Mesenteric fat pad (tissue), 1 donor: ENCODE results near the gene TUBB3. TPM values are rescaled to one million over a fixed set of nuclear protein-coding genes. Genes with fewer than 3 reads are reported as not detected.

Source experiments
- DNase-seq: peaks from one replicate; pipeline ENCODE4 v3.0.0-alpha.2; 2020; ENCODE audit warnings: low spot score
- total RNA-seq: library from RNA; stranded (reverse); fragmentation: NEBNext Ultra II Directional; extraction: Animal tissue kit (Norgen Biotek cat#: 25700); gene quantifications from one replicate; pipeline ENCODE4 v1.2.1, GENCODE V29; 2021
- donor health status: DM: yes; HTN: yes; CAD: no.

The TUBB3 gene
- total RNA-seq, 1 donor from 2014 or later = 4.2 TPM

DNA sequence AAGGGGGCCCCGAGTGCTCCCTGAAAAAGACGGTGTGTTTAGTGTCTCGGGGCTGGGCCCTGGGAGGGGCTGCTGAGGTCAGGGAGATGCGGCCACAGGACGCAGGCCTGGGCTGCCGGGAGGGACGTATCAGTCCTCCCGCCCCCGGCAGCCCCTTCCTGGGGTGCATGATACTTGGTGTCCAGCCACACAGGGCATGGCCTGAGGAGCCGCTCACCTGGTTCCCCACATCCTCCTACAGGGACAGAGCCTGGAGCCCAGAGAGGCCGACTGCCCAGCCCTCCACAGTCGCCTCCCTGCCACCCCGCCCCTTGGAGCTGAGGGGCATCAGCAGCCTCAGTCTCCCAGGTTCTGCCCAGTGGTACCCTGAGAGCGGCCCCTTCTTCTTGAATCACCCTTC is 13.4 kb downstream of the TUBB3 start:
- no peak for DNase-seq

GRCh38 chr16:89936981-89937380 is 13.8 kb downstream of the TUBB3 start:
- no peak for DNase-seq

DNA sequence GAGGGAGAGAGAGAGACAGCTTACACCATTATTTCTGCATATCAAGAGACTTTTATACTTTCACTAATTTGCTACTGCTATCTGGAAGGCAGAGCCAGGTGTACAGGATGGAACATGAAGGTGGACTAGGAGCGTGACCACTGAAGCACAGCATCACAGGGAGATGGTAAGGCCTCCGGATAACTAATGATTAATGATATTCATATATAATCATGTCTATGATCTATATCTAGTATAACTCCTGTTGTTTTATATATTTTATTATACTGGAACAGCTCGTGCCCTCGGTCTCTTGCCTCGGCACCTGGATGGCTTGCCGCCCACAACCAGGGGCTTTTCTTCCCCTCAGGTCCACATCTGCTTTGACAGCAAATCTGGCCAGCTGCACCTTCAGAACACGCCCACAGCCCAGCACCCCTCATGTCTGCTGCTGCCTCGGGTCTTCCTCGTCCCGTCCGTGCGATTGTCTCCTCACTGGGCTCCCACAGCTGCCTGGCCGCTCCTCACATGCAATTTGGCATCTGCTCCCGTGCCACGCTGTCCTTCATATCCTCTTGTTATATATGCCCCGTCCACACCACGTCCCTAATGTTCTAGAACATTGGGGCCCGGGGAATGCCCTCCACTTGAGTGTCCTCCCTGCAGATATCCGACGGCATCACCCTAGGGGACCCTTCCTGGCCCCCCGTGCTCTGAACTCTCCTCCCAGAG is 15.2 kb downstream of the TUBB3 start:
- no peak for DNase-seq

DNA sequence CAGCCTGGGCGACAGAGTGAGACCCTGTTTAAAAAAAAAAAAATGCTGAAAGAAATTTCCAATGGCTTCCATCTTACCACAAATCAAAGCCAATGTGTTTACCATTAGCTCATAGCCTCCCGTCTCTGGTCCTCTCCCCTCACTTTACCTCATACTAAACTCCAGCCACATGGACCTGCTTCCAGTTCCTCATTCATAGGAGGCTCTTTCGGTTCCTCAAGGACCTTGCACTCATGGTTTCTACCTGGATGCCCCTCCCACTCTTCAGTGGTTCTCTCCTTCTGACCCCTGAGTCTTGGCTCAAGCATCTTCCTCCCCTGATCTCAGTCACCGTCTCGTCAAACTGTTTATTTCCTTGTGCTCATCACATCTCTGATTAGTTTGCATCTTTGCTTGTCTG is 21.6 kb downstream of the TUBB3 start:
- DNase-seq = no peak

GRCh38 chr16:89945654-89946053 is 22.5 kb downstream of the TUBB3 start:
- no peak for DNase-seq

DNA sequence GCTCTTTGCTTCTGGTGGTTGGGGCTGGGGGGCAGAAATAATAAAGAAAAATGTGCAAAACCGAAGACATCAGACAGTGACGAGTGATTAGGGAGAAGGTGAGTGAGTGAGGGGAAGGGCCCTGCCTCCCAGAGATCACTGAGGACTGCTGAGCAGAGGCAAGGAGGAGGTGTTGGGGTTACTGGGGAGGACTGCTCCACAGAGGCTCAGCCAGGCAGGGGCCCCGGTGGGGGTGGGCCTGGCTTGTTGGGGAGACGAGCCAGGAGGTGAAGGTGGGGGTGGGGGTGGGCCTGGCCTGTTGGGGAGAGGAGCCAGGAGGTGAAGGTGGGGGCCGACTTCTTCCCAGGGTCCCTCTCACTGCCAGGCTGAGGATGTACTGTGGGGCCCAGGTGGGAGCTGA is 23.4 kb downstream of the TUBB3 start:
- no peak for DNase-seq

DNA sequence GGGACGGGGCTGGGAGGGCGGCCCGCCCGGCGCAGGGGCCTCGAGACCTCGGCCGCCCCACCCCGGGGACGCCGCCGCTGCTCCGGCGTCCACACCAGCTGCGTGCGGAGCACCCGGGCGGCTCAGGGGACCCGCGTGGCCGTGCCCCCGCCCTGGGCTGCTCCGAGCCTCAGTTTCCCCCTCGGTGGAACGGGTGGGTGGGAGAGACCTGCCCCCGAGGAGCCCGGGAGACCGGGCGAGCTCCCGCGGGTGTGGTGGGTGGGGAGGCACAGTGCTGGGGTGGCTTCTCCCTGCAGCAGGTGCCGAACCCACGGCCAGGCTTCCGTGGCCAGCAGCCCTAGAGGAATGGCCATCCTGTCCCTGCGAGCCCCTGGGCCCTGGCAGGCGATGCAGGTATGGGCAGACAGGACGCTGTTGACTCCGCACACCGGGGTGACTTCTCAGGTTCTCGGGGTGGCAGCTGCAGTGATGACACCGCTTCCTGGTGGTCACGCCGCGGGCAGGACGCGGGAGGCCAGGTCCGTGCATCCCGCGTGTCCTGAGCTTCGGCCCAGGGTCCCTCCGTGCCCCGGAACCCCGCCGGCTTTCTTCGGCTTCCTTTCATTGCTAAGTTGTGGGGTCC is 26.1 kb downstream of the TUBB3 start:
- no peak for DNase-seq

DNA sequence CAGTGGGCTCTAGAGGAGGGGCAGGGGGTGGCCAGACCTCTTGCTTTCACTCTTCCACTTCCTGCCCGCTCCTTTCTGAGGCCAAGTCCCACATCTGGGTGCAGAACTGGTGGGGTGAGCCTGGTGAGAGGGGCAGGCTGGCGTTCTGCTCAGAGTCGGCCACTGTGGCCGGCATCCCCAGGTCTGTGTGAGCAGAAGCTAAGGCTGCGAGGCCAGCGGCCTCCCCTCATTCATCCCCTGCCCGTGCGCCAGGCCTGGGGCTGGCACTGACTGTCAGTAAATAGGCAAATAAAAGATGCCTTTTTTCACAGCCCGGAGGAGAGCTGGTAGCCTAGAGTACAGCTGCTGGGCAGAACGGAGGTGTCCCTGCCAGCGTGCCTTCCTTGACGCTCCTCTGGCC is 26.6 kb downstream of the TUBB3 start:
- DNase-seq = no peak

DNA sequence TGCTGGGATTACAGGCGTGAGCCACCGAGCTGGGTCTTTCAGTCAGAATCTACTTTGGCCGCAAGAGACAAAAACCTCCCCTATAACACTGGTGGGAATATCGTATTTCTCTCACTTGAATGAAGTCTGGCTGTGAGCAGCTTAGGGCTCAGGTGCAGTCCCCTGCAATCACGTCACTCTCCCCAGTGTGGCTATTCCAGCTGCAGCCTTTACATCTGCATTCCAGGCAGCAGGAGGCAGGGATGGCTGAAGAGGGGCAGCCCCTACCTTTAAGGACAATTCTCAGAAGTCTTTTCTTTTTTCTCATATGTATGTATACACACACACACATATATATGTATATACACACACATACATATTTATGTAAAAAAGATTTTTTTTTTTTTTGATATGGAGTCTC is 28.4 kb downstream of the TUBB3 start:
- DNase-seq = no peak

DNA sequence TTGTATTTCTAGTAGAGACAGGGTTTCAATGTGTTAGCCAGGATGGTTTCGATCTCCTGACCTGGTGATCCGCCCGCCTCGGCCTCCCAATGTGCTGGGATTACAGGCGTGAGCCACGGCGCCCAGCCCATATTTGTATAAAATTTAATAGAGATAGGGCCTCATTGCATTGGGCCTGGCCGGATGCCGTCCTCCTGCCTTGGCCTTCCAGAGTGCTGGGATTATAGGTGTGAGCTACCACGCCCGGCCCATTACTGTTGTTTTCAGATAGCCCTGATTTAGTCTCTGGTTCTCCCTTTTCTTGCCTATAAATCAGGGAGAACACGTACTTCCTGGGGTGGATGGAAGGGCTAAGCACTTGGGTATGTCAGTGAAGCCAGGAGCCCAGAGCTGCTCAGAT is 28.9 kb downstream of the TUBB3 start:
- DNase-seq = no peak

GRCh38 chr16:89952551-89952950 is 29.4 kb downstream of the TUBB3 start:
- no peak for DNase-seq

DNA sequence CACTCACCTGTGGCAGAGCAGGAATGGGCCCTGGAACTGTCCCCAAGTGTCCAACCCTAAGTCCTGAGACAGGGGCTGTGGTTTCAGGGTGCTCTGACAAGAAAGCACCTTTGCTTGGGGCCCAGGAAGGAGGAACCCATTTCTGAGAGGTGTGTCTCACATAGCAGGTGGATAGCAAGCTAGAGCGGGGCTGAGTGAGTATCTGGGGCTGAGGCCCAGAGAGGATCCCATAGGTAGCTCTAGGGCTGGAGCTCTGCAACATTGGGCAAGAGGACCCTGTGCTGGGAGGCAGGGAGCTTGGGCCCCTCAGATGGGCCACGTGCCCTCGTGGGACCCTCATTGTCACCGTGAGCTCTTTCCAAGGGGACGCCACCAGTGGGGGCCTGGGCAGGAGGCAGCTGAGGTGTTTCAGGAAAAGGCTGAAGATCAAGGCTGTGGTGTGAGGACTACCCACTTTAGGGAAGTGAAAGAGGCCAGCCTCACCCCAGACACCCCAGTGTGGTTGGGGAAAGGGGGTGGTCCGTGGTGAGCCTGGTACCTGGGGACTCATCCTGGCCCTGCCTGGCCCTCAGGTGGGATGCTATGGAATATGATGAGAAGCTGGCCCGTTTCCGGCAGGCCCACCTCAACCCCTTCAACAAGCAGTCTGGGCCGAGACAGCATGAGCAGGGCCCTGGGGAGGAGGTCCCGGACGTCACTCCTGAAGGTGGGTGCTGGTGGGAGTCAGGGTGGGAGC is 30.7 kb downstream of the TUBB3 start:
- no peak for DNase-seq

DNA sequence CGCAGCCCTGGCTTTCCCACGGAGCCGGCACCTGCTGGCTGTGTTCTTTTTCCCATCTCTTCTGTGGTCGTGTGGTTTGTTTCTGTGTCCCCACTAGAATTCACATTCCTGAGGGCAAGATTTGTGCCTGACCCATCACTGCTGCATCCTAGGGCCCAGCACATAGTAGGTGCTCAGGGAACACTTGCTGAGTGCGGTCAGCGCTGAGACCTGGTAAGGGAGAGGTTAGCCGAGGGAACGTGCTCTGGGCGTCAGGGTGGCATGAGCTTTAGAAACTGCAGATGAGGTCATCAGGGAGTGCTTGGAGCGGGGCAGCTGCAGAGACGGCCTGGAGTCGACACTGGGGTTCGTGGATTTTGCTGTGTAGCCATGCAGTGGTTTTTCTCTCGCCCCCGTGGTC is 31.3 kb downstream of the TUBB3 start:
- no peak for DNase-seq

DNA sequence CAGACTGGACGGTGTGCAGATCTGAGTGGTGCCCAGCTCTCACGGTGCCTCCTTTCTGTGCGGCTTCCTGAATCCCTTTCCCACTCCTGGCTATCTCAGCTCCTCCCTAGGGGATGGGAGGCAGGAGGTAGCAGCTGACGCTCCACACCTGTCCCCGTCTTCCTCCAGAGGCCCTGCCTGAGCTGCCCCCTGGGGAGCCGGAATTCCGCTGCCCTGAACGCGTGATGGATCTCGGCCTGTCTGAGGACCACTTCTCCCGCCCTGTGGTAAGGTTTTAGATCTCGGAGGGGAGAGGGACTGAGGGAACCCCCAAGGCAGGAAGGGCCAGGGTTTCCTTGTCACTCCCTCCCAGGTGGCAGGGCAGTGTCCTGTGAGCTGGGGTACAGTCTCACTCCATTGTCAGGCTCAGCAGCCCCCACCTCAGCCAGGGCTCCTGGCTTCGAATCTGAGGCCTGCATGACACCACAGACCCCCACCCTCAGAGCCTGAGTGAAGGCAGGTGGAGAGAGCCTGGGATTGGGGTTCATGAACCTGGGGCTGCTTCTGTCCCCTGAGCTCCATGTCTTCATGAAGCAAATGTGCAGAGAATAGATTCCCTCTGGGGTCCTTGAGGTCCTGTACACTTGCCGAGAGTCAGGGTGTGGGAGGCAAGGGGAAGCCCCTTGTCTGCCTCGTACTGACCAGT is 32.0 kb downstream of the TUBB3 start:
- no peak for DNase-seq

- DNase-seq = no peak
Measured at GRCh38 chr16:89956505-89957215, 33.5 kb downstream of the TUBB3 start.

- no peak for DNase-seq
Measured at GRCh38 chr16:89957216-89957785, 34.2 kb downstream of the TUBB3 start.

DNA sequence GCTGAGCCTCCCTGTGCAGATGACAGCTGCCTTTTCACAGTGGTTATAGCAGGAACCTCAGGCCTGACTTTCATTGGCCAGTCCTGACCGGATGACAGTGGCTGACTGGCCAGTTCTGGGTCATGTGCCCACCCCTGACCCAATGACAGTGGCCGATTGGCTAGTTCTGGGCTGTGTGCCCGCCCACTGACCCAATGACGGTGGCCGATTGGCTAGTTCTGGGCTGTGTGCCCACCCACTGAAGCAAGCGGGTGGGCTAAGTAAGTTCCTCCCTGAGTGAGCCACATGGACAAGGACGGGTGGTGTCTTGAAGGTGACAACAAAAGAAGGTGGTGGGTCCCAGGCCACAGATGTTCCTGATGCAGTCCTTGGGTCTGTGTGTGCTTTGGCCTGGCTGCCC is 34.9 kb downstream of the TUBB3 start:
- no peak for DNase-seq

GRCh38 chr16:89958596-89958995 is 35.5 kb downstream of the TUBB3 start:
- no peak for DNase-seq

GRCh38 chr16:89960966-89961365 is 37.8 kb downstream of the TUBB3 start:
- DNase-seq = no peak

GRCh38 chr16:89961920-89962319 is 38.8 kb downstream of the TUBB3 start:
- no peak for DNase-seq
